HUDEP-2 (cell line): ENCODE data around the gene PFKFB3.

Source experiments
- DNase-seq, 76 experiments: peaks; one replicate each; lab custom pipeline; 2025; ENCODE audit not compliant: unreplicated experiment in 76 of 76; lab: John Stamatoyannopoulos, UW

PFKFB3 gene

DNA sequence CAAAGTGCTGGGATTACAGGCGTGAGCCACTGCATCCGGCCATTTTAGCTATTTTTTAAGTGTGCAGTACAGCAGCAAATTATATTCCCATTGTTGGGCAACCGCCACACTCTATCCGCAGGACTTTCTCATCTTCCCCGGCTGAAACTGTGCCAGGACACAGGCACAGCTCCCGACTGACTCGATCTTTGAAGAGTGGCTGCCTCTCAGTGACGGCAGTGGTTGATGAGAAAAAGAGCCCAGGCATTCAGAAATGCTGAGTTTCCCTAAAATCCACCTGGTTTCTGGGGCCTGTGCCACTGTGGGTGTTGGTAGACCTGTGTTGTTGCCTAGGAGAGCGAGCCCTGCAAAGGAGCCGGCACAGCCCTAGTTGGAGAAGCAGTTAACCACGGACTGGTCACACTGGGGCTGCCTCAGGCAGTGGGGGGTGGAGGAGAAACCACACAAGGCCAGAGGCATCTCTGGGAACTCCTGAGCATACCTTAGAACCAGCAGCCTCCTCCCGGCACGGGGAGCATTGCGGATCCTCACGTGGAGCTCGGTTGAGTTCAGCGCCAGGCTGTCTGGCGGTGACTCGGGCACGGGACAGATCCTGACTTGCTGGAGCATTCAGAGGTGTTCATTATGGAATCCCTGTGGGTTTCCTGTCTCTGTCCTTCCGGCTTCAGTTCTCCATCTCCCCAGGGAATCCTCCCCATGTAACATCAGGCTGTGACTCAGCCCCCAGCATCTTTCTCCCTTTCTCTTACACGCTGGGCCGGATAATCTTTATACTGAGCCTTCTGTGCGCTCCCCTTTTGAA lies 16.2 kb downstream of the PFKFB3 start:
- DNase-seq = no peak

DNA sequence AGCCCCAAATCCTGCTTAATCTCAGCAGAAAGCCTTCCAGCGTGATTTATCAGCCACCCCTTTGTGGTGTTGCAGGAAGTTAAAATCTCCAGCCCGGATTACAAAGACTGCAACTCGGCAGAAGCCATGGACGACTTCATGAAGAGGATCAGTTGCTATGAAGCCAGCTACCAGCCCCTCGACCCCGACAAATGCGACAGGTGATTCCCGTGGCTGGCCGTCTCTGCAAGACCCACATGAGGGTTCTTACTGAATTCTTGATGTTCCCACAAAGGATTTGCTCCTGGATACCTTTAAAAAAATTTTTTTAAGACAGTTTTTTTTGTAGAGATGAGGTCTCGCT lies 16.7 kb downstream of the PFKFB3 start:
- DNase-seq = no peak

DNA sequence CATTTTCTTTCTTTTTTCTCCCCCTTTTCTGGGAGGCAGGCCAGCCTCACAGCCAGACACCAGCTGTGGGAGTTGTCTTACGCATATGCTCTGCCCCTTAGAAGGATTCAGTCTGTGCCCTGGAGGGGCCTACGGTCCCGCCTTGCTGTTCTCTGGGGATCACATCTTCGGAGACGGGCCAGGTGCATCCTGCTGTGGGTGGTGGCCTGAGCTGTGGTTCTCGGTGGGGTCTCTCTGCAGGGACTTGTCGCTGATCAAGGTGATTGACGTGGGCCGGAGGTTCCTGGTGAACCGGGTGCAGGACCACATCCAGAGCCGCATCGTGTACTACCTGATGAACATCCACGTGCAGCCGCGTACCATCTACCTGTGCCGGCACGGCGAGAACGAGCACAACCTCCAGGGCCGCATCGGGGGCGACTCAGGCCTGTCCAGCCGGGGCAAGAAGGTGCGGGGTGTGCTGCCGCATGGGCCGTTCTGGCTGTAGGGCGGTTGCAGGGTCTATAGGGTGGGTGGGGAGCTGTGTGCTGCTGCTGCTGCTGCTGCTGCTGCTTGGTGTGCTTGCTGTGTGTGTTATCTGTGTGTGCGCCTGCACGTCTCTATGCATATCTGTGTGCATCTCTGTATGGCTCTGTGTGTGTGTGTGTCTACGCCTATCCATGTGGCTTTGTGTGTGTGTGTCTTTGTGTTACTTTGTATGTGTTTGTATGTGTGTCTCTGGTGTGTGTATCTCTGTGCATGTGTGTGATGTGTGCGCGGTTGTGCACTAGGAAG lies 17.9 kb downstream of the PFKFB3 start:
- DNase-seq = no peak

DNA sequence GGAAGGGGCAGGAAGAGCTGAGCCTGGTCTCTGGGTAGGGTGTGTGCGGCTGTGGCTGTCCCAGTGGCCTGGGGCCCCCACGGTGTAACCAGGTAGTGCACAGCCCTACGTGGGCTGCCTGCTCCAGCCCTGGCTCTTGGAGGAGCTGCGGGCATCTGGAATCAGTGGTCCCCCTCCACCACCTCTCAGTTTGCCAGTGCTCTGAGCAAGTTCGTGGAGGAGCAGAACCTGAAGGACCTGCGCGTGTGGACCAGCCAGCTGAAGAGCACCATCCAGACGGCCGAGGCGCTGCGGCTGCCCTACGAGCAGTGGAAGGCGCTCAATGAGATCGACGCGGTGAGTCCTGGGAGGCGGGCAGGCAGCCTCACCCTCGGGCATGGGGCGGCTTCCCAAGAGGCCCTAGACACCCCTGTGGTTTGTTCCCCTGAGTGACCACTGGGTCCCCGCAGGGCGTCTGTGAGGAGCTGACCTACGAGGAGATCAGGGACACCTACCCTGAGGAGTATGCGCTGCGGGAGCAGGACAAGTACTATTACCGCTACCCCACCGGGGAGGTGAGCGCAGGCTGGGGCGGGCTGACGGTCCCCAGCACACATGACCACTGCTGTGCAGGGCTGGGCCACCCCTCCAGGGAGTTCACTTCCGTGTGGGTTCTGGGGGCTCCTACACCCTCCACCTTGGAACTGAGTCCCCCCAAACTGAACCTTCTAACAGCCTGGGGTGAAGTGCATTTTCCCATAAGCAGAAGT lies 18.6 kb downstream of the PFKFB3 start:
- DNase-seq = no peak

DNA sequence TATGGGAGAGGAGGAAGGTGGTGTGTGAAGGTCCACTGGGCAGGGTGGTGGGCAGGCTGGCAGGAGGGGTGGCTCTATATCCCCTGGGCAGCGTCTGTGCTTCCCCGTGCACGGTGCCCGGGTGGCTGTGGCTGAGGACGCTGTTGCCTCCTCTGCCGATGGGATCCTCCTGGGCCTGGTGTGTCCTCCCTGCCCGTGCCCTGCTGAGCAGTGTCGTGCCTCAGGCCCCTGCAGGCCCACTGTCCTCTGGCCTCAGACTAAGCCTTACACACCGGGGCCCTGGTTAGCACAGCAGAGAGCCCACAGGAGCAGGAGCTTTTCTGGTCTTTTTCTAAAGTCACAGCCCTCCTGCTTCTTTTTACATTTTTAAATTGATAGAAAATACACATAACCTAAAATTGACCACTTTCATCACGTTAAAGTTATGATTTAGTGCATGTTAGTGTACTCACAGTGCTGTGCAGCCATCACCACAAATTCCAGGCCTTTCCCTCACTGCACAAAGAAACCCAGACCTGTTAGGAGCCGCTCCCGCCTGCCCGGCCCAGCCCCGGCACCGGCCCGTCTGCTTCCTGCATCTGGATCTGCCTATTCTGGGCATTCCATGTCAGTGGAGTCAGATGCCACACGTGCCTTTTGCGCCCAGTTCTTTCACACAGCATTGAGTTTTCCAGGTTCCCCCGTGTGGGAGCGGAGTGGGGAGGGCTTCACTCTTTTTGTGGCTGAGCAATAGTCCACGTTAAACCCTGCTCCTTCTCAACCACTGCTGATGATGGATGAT lies 19.4 kb downstream of the PFKFB3 start:
- DNase-seq = no peak

DNA sequence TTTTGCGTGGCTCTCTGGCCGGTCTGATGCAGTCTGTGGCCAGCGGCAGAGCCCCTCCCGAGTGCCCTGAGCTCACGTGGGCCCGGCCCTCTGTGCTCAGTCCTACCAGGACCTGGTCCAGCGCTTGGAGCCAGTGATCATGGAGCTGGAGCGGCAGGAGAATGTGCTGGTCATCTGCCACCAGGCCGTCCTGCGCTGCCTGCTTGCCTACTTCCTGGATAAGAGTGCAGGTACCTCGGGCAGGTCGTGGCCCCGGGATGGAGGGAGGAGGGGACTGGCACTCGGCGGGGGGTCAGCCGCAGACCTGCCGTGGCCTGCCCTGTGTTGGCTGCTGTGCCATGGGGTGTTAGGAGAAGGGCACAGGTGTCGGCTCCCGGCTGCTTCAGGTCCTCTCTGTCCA lies 20.0 kb downstream of the PFKFB3 start:
- no peak for DNase-seq

DNA sequence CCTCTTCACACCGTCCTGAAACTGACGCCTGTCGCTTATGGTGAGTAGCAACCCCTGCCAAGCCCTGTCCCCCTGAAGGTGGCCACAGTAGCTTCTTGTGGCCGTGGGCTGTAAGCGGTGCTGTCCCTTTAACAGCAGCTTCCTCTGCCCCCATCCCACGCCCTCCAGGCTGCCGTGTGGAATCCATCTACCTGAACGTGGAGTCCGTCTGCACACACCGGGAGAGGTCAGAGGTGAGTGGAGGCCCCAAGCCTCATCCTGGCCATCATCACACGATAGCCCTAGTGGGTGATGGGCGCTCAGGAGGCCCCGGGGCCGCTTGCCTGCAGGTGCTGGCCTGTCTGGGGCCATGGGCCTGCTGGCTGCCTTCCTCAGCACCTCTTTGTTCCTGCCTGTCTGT lies 21.2 kb downstream of the PFKFB3 start:
- DNase-seq = no peak

DNA sequence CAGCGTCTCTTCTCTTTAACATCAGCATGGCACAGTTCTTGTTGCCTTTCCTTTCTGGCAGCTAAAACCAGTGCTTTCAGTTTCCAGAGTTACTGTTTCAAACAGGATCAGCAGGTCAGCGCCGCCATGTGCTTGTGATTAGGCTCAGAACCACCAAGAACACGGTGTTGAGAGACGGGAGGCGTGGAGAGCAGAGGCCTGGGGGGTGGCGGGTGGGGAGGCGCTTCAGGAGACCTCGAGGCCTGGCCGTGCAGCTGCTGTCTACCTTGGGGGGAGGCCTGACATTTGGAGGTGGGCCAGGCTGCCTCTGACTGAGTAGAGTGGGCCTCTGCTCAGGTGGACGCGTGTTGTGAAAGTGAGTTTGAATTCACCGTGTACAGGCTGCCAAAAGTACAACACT lies 22.0 kb downstream of the PFKFB3 start:
- no peak for DNase-seq

DNA sequence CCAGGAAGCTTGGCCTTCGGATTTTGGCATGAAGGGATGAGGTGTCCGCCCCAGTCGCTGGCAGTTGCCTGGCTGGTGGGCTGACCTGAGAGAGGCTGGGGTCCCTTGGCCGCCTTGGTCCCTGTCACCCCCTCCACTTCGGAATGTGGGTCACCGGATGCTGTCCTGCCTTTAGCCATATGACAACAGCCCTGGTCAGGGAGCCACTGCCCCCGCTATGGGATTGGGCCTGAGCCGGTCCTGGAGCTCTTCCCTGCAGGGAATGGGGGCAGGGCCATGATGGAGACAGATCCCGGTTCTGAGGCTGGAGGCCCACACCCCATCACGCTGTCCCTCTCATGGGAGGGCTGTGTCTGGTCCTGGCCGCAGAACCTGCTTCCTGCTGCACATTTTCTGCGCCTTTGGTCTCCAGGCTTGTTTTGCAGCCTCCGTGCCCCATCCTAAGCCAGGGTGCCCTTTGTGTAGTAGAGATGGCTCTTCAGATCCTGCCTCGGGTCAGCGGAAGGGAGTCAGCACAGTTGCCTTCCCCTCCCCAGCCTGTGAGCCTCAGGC lies 22.6 kb downstream of the PFKFB3 start:
- DNase-seq = no peak

DNA sequence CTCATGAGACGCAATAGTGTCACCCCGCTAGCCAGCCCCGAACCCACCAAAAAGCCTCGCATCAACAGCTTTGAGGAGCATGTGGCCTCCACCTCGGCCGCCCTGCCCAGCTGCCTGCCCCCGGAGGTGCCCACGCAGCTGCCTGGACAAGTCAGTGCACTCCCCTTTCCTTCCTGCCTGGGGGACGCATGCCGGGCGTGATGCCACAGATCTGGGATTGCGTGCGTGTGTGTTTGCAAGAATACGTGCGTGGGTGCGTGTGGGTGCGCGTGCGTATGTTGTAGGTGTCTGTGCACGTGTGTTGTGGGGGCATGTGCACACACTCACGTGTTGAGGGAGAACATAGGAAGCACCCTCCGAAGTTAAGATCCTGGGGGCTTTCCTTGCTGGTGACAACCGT lies 23.5 kb downstream of the PFKFB3 start:
- DNase-seq = no peak

DNA sequence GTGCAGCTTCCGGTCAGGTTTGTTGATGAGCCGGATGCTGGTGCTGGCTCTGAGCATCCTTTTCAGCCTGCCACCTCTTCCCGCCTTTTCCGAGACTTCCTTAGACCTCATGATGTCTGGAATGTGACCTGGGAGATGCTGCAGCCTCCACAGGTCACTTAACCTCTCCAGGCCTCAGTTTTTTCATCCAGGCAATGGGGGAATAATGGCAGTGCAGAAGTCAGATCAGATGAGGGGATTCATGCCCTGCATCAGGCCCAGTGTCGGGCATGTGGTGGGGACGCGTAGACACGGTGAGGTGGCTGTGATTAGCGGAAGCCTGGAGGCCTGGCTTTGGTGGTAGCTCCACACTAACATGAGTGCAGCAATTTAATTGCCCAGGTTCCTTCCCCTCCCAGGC lies 24.6 kb downstream of the PFKFB3 start:
- DNase-seq = no peak

DNA sequence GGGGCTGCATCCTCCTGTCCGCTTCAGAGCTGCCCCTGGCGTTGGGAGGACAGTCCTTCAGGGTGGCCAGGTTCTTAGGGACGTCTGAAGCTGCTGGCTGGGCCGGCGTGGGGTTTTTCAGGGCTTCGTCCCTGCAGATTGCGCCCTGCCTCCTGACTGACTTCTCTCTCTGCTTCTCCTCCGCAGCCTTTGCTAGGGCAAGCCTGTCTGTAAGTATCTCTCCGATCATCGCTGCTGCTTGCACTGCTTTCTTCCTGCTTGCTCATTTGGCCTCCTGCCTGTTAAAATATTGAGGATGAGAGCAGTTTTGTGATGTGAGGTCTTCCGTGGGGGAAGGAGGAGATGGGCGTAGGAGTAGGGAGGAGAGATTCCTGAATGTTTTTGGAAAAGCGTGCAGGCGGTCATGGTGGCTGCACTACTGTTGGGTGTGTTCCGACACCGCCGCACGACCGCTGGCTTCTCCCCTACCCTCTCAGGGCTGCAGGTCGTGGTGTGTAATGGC lies 25.3 kb downstream of the PFKFB3 start:
- DNase-seq = no peak

DNA sequence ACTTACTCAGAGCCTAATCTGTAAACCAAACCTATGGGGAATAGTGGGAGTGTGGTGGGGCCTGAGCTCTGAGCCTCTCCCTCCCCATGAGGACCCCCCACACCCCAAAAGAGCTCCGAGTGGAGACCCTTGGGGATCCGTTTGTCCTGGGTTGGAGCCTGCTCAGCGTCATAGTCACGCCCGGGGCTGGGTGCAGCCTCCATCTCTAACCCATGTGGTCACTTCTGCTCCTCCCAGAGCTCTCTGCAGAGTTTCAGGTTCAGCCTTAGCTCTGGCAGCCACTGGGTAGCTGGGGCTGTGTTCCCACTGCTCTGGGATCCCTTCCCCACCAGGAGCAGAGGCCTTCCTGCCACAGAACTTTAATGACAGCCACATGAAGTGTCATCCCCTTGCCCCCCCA lies 25.9 kb downstream of the PFKFB3 start:
- no peak for DNase-seq

DNA sequence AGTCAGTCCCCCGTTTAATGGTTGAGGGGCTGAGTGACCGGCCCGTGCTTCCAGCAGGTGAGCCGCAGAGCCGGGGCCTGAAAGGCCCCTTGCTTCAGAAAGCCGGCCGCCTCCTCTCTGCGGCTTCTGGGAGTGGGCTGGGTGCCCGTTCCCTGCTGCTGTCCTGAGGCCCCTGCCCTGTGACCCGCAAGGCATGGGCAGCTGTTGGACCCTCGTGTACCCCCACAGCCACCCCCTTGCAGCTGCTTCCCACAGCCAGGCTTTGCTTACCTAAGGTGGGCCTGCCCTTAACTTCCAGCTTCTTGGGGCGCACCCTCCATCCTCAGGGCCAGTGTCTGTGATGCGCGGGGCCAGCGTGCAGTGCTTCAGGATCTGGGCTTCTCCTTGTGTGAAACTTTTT lies 26.6 kb downstream of the PFKFB3 start:
- DNase-seq = no peak

DNA sequence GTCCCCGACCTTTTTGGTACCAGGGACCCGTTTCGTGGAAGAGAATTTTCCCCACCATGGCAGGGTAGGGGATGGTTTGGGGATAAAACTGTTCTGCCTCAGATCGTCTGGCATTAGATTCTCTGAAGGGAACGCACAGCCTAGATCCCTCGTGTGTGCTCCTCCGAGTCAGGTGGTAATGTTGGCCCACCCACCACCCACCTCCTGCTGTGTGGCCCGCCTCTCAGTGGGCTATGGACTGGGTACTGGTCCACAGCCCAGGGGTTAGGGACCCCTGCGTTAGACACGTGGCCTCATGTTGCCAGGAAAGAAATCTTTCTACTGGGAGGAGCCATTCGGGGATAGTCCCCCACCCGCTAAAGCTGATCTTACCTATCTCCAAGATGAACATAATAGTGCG lies 27.0 kb downstream of the PFKFB3 start:
- DNase-seq = no peak

DNA sequence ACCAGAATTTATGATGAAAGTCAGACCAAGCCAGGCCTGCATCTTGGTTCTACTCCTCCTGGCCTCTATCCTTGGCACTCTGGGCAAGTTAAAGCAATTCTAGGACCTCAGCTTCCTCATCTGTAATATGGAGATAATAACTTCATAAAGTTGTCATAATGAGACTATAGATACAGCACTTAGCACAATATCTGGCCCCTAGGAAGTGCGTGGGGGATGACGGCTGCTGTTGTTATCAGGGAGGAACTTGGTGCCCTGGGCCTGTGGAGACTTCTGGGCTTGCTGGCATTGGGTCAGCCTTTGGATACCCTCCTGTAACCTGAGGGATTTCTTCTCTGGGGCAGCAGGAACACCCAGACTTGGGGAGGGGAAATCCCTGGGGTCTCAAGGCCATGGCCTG lies 27.6 kb downstream of the PFKFB3 start:
- peak in 35 of 76 experiments; percentile 3 to 49 (median 20) for DNase-seq

DNA sequence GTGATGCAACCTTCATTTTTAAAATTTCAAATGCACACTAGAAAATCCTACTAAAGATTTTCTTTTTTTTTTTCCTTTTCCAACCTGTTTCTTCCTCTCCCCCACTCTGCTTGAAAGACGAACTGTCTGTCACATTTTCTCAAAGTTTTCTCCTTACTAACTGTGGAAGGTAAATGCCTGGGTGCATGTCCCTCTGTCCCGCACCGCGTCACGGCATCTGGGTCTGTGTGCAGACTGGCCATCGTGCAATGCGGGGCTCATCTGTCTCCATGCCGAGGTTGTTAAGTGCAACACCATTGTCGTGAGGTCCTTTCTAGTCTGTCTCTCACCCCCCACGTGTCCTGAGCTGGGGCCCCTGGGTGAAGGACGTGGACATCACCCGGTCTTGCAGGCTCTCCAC lies 28.4 kb downstream of the PFKFB3 start:
- DNase-seq = no peak

DNA sequence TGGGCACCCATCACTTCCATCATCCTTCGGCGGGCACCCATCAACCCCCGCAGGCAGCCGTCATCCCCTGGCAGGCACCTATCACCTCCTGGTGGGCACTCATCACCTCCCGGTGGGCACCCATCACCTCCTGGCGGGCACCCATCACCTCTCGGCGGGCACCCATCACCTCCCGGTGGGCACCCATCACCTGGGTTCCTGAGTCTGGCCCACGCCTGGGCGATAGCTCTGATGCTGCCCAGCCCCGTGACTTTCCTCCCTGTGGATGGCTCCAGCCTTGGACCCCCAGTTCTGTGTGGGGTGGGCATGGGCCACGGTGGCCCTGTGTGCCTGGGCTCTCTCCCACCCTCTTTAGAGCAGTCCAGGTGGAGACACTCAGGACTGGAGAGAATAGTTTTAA lies 29.0 kb downstream of the PFKFB3 start:
- no peak for DNase-seq

DNA sequence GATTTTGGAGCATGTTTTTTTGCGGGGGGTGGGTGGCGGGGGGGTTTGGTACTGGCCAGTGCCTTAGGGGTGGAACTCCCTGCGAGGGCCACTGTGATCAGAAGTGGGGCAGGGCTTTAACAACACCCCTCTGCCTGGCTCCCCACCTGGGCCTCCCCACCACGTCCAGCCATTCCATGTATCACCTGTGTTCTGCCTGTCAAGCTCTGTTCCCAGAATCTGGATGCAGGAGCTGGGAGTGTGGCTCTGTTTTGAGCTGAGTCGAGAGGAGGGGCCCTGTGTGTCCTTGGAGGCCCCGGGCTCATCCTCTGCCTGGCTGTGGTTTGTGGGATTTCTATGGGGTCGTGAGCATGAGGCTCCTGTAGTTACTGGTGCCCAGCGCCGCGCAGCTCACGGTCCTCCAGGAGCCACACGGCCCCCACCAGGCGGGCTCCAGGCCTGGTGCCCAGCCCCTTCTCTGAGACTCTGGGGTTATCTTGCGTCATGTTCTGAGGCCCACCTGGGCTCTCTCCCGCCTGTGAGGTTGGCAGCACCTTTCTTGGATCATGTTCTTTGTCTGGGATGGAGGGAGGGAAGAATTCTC lies 29.6 kb downstream of the PFKFB3 start:
- no peak for DNase-seq
